ENCODE results near the gene PRKD1.

- TF ChIP-seq, protein P1, sequence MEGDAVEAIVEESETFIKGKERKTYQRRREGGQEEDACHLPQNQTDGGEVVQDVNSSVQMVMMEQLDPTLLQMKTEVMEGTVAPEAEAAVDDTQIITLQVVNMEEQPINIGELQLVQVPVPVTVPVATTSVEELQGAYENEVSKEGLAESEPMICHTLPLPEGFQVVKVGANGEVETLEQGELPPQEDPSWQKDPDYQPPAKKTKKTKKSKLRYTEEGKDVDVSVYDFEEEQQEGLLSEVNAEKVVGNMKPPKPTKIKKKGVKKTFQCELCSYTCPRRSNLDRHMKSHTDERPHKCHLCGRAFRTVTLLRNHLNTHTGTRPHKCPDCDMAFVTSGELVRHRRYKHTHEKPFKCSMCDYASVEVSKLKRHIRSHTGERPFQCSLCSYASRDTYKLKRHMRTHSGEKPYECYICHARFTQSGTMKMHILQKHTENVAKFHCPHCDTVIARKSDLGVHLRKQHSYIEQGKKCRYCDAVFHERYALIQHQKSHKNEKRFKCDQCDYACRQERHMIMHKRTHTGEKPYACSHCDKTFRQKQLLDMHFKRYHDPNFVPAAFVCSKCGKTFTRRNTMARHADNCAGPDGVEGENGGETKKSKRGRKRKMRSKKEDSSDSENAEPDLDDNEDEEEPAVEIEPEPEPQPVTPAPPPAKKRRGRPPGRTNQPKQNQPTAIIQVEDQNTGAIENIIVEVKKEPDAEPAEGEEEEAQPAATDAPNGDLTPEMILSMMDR (IDR thresholded peaks at IDR 0.05), result no peak
- TF ChIP-seq POLR2A (IDR thresholded peaks at IDR 0.05), result no peak
Observed at GRCh38 chr14:29743531-29743930, 184.1 kb downstream of the PRKD1 start.
